Neural crest cell (in vitro differentiated cells): Measurements from ENCODE around the gene PHLDA2. TPM values are rescaled to one million over a fixed set of nuclear protein-coding genes. Genes with fewer than 3 reads are reported as not detected.

Experiments
- DNase-seq: peaks from one replicate; pipeline ENCODE4 v3.0.0; 2021; ENCODE audit warnings: low read depth, mixed read lengths, low spot score
- H3K27ac Mint-ChIP-seq: one replicate; pipeline ENCODE4 v1.8.0; 2021; ENCODE audit warnings: mild to moderate bottlenecking, mixed read lengths; ENCODE audit not compliant: unreplicated experiment
- H3K27me3 Mint-ChIP-seq: 2 replicates; pipeline ENCODE4 v1.8.0; 2021; ENCODE audit warnings: low read depth, mild to moderate bottlenecking, mixed read lengths
- H3K36me3 Mint-ChIP-seq: 2 replicates; pipeline ENCODE4 v1.8.0; 2021; ENCODE audit warnings: low read depth, mild to moderate bottlenecking, mixed read lengths
- H3K4me1 Mint-ChIP-seq: 2 replicates; pipeline ENCODE4 v1.8.0; 2021; ENCODE audit warnings: mixed read lengths
- H3K4me3 Mint-ChIP-seq: one replicate; pipeline ENCODE4 v1.8.0; 2021; ENCODE audit warnings: mild to moderate bottlenecking, mixed read lengths
- H3K9me3 Mint-ChIP-seq: 2 replicates; pipeline ENCODE4 v1.8.0; 2021; ENCODE audit warnings: mixed read lengths
- CTCF ChIP-seq: fragments of 200-600 bp; sonication (generic); conservative IDR thresholded peaks from 2 replicates; pipeline ENCODE4 v1.5.0; 2021; ENCODE audit warnings: antibody characterized with exemption, mild to moderate bottlenecking
- total RNA-seq: library from RNA; stranded (reverse); gene quantifications from 2 replicates; pipeline ENCODE4 v1.2.1, GENCODE V29; 2021

PHLDA2 gene
- total RNA-seq, 1 donor from 2014 or later: 1.1 TPM

DNA sequence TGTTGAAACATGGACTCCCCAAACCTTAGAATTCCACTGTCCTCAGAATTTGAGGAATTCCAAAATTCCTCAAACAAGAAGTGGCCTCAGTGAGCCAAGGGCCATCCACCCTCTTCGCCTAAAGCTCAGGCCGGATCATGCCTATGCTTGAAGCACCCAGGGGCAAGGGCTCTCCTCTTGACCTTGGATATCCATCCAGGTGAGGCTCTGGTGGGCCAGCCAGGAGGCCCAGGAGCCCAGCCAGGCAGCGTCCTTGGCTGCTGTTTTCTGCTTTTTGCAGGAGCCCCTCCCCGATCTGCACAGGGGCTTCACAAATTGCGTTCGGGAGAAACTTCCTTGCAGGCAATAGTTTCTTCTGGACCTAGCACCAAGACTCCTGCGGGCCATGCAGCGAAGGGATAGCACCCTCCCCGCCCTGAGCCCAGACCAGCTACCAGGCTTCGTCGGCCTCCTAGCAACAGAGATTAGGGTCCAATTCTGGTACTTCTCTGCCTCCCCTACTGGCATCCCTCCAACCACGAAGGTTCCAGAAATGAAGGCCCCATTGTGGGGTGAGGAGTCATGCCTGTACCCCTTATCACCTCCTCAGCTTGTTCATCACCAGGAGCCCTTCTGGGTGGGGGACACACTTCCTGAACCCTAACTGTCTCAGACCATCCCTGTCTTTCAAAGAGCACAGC is 2.0 kb downstream of the PHLDA2 start:
- no peak overlapping the region for H3K27ac Mint-ChIP-seq
- no peak for TF ChIP-seq CTCF
- H3K9me3 Mint-ChIP-seq: no peaks in the 10 kb centered on the region
- H3K4me1 Mint-ChIP-seq: peaks cover 15% of the 10 kb centered on the region
- H3K27me3 Mint-ChIP-seq: peaks cover 46% of the 10 kb centered on the region
- peak overlapping the region; percentile 54 for H3K4me3 Mint-ChIP-seq
- H3K36me3 Mint-ChIP-seq: no peaks in the 10 kb centered on the region
- no peak for DNase-seq

- Mint-ChIP-seq H3K36me3 (no peaks in the 10 kb centered on the region), H3K9me3 (no peaks in the 10 kb centered on the region), H3K4me3 (no peak overlapping the region), H3K27me3 (peaks cover 46% of the 10 kb centered on the region), H3K4me1 (peaks cover 15% of the 10 kb centered on the region), H3K27ac (peak overlapping the region; percentile 19)
- no peak for DNase-seq
- TF ChIP-seq CTCF: no peak
Measured at GRCh38 chr11:2926611-2927051, 2.6 kb downstream of the PHLDA2 start.

- Mint-ChIP-seq H3K36me3 (no peaks in the 10 kb centered on the region), H3K27me3 (peaks cover 32% of the 10 kb centered on the region), H3K4me3 (no peak overlapping the region), H3K27ac (no peak overlapping the region), H3K9me3 (no peaks in the 10 kb centered on the region), H3K4me1 (peaks cover 10% of the 10 kb centered on the region)
- TF ChIP-seq CTCF: no peak
- no peak for DNase-seq
Measured at GRCh38 chr11:2924821-2925675, 4.2 kb downstream of the PHLDA2 start.

DNA sequence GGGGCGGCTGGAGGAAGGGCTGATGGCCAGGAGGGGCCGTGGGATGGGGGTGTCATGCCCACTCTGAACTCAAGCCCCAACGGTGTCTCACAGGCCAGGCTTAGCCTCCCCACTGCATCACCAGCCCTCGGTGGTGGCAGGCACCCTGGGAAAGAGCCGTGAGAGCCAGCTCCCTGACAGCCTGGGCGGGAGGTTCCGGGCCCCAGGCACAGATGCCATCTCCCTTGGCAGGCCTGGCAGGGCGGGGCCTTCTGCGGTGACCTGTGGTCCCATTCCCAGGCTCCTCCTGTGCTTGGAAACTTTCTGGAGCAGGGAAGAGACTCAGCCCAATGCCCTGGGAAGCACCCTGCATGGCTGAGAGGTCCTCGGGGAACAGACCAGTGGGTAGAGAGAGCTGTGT is 4.8 kb downstream of the PHLDA2 start:
- H3K9me3 Mint-ChIP-seq: no peaks in the 10 kb centered on the region
- no peak for TF ChIP-seq CTCF
- no peak for DNase-seq
- H3K27me3 Mint-ChIP-seq: peaks cover 28% of the 10 kb centered on the region
- H3K4me3 Mint-ChIP-seq: no peak overlapping the region
- no peaks in the 10 kb centered on the region for H3K36me3 Mint-ChIP-seq
- no peak overlapping the region for H3K27ac Mint-ChIP-seq
- peaks cover 7% of the 10 kb centered on the region for H3K4me1 Mint-ChIP-seq

DNA sequence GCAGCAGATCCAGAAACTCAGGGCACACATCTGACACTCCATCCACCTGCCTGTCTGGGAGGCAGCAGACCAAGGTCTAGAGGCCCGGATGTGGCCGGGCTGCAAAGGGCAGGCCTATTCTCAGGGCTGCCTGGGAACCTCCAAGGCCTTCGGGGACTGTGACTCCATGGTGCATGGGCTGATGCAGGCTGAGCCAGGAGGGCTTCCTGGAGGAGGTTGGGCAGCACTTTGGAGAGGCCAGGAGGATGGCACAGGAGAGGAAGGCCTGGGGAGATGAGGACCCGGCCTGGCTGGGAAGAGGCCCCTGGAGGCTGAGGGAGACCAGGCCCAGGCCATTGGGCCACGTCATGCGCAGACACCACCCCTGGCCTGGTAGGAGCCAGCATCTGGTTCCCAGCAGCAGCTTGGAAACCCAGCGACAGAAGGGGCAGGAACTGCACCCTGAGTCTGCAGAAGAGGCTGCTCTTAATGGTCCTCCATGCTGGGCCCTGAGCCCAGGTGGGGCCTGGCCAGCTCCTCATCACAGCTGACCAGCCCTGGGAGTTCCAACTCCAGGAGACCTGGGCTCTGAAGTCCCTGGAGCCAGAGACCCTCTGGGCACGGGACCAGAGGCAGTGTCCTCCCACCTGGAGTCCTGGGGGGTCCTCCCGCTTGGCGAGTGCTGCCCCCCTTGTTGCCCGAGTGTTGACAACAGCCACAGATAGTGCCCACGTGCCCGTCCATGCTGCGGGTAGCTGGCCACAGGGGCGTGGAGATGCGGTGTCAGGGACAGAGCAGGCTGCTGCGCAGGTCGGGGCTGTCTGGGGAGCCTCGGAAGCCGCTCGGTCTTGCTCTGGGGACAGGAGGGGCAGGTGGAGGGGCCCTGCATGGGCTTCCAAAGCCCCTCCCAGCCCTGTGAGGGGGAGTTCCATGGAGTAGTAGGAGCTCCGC is 5.5 kb downstream of the PHLDA2 start:
- H3K4me1 Mint-ChIP-seq: peaks cover 3% of the 10 kb centered on the region
- H3K4me3 Mint-ChIP-seq: no peak overlapping the region
- TF ChIP-seq CTCF: no peak
- H3K27me3 Mint-ChIP-seq: peaks cover 23% of the 10 kb centered on the region
- H3K36me3 Mint-ChIP-seq: no peaks in the 10 kb centered on the region
- H3K9me3 Mint-ChIP-seq: no peaks in the 10 kb centered on the region
- DNase-seq: no peak
- H3K27ac Mint-ChIP-seq: no peak overlapping the region
